ENCODE data around the gene DAB2IP. TPM values are rescaled to one million over a fixed set of nuclear protein-coding genes. Genes with fewer than 3 reads are reported as not detected.

Gene DAB2IP
- total RNA-seq, 1 donor from 2014 or later = not detected

GRCh38 chr9:121755581-121755980, 104.1 kb downstream of the DAB2IP start:
- intact Hi-C loops (cut with micrococcal nuclease) = no loop called here

GRCh38 chr9:121756474-121757280, 105.2 kb downstream of the DAB2IP start:
- intact Hi-C loops (cut with micrococcal nuclease) = no loop called here

GRCh38 chr9:121757281-121757585, 105.8 kb downstream of the DAB2IP start:
- intact Hi-C loops (cut with micrococcal nuclease) = no loop called here

GRCh38 chr9:121758693-121759092, 107.3 kb downstream of the DAB2IP start:
- intact Hi-C loops (cut with micrococcal nuclease) = no loop called here

GRCh38 chr9:121759996-121760395, 108.6 kb downstream of the DAB2IP start:
- intact Hi-C loops (cut with micrococcal nuclease) = no loop called here

- intact Hi-C loops (cut with micrococcal nuclease) = no loop called here
These were observed 109.1 kb downstream of the DAB2IP start for GRCh38 chr9:121760571-121760970.

- intact Hi-C loops (cut with micrococcal nuclease) = no loop called here
These were observed 111.7 kb downstream of the DAB2IP start for GRCh38 chr9:121763131-121763530.

GRCh38 chr9:121763561-121764370, 112.3 kb downstream of the DAB2IP start:
- intact Hi-C loops (cut with micrococcal nuclease) = no loop called here

GRCh38 chr9:121764371-121764730, 112.9 kb downstream of the DAB2IP start:
- intact Hi-C loops (cut with micrococcal nuclease) = no loop called here

- intact Hi-C loops (cut with micrococcal nuclease) = no loop called here
These were observed 113.9 kb downstream of the DAB2IP start for GRCh38 chr9:121765021-121765950.

- intact Hi-C loops (cut with micrococcal nuclease) = no loop called here
These were observed 114.7 kb downstream of the DAB2IP start for GRCh38 chr9:121766081-121766683.

- intact Hi-C loops (cut with micrococcal nuclease) = no loop called here
These were observed 115.8 kb downstream of the DAB2IP start for GRCh38 chr9:121767171-121767769.

GRCh38 chr9:121768416-121769015, 117.1 kb downstream of the DAB2IP start:
- intact Hi-C loops (cut with micrococcal nuclease) = no loop called here

- intact Hi-C loops (cut with micrococcal nuclease) = no loop called here
These were observed 118.5 kb downstream of the DAB2IP start for GRCh38 chr9:121769939-121770338.

GRCh38 chr9:121770415-121771273, 119.2 kb downstream of the DAB2IP start:
- intact Hi-C loops (cut with micrococcal nuclease) = no loop called here

- intact Hi-C loops (cut with micrococcal nuclease) = no loop called here
These were observed 120.0 kb downstream of the DAB2IP start for GRCh38 chr9:121771418-121771817.

GRCh38 chr9:121771851-121772599, 120.6 kb downstream of the DAB2IP start:
- intact Hi-C loops (cut with micrococcal nuclease) = no loop called here

GRCh38 chr9:121772600-121773285, 121.3 kb downstream of the DAB2IP start:
- intact Hi-C loops (cut with micrococcal nuclease) = no loop called here
